ENCODE data around the gene AMN.
"Not testable (repeated sequence)": the region's sequence is repeated elsewhere in the genome, so short reads cannot be mapped to it uniquely, and the experiment has no call there.

Gene AMN

DNA sequence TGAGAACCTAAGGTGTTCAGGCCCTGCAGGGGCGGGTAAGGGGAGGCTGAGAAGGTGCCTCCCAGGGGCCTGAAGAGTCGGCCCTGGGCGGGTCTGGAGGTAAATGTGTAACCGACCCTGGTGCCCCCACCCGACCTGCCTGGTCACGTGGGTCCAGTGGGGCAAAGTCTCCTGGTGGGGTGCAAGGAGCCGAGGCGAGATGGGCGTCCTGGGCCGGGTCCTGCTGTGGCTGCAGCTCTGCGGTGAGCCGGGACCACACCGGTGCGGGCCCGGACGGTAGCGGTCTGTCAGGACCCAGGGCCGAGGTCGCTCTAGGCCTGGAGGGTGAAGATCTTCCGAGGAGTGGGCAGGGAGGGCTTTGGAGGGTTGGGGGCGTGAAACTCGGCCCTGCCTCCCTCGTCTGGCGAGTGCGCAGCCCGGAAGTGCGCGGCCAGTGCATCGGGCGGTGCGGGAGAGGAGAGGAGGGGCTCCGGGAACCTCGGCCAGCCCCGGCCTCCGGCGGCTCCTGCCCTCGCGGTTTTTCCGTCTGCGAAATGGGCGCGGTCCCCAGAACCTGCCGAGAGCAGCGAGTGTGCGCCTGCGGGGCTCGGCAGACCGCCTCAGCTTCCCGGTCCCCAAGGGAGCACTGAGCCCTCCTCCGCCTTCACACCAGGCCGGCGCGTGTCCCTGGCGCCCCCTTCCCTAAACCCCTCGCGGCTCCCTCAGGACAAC lies at the start of gene AMN:
TSS of gene AMN (plus strand) at position 174 of the 711 bp plus-strand sequence. CDS start at position 200, 26 bp downstream.
- no peak within 1 kb of the TSS for H3K9ac ChIP-seq (ENCODE audit: low read length)
- H3K9me3 ChIP-seq (ENCODE audit: control insufficient read depth, low read depth, low read length) = no peaks in the 10 kb centered on the region
- peaks cover 66% of the 10 kb centered on the region for H3K27me3 ChIP-seq (ENCODE audit: control insufficient read depth, insufficient read depth, low read length)
- peak within 1 kb of the TSS; percentile 1 for H3K4me3 ChIP-seq (ENCODE audit: low read length)
- H3K36me3 ChIP-seq (ENCODE audit: control insufficient read depth, low read depth, low read length) = no peaks in the 10 kb centered on the region
- peaks cover 10% of the 10 kb centered on the region for H3K4me1 ChIP-seq (ENCODE audit: control insufficient read depth, low read depth, low read length)
- no peak within 1 kb of the TSS for H3K27ac ChIP-seq (ENCODE audit: low read length)

DNA sequence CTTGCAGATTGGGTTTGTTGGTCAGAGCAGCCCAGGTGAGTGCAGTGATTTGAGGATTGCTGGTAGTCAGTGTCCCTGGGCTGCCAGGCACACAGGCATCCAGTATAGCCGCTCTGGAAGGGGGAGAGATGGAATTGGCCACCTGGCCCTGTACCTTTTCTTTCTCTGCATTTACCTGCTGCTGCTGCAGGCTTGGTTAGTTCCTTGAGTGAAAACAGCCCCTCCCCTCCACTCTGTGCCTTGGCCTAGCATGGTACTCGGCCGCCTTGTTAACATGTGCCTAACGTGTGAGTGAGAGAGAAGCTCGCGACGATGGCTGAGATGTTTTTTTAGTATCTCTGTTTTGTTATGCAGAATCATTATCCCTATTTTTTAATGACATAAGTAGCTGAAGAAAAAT lies 49.3 kb upstream of the AMN start:
- Histone ChIP-seq H3K4me3 (ENCODE audit: low read length) (no peak overlapping the region), H3K9me3 (ENCODE audit: control insufficient read depth, low read depth, low read length) (no peaks in the 10 kb centered on the region), H3K27me3 (ENCODE audit: control insufficient read depth, insufficient read depth, low read length) (no peaks in the 10 kb centered on the region), H3K36me3 (ENCODE audit: control insufficient read depth, low read depth, low read length) (peaks cover 20% of the 10 kb centered on the region), H3K9ac (ENCODE audit: low read length) (no peak overlapping the region), H3K4me1 (ENCODE audit: control insufficient read depth, low read depth, low read length) (no peaks in the 10 kb centered on the region), H3K27ac (ENCODE audit: low read length) (no peak overlapping the region)

DNA sequence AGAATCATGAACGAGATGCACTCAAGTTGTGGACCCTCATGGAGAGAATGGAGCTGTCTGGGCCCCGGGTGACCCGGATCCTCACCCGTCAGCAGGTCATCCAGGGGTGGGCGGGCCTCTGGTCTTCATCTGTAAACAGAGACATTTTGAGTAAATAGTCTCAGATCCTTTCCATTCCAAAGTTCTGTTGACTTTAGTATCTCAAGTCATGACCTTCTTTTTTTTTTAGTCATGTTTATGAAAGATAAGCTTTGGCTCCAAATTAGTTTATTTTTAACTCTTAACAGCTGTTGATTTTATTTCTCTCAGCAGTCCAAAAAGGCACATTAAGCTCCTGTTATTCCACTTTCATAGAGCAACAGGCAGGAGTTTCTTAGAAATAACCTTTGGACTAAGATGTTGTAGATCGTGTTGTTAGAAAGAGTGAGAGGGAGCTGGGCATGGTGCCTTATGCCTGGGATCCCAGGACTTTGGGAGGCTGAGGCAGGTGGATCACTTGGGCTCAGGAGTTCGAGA lies 48.9 kb upstream of the AMN start:
- Histone ChIP-seq H3K4me3 (ENCODE audit: low read length) (no peak overlapping the region), H3K9ac (ENCODE audit: low read length) (no peak overlapping the region), H3K36me3 (ENCODE audit: control insufficient read depth, low read depth, low read length) (peaks cover 20% of the 10 kb centered on the region), H3K27me3 (ENCODE audit: control insufficient read depth, insufficient read depth, low read length) (no peaks in the 10 kb centered on the region), H3K4me1 (ENCODE audit: control insufficient read depth, low read depth, low read length) (no peaks in the 10 kb centered on the region), H3K27ac (ENCODE audit: low read length) (no peak overlapping the region), H3K9me3 (ENCODE audit: control insufficient read depth, low read depth, low read length) (no peaks in the 10 kb centered on the region)

DNA sequence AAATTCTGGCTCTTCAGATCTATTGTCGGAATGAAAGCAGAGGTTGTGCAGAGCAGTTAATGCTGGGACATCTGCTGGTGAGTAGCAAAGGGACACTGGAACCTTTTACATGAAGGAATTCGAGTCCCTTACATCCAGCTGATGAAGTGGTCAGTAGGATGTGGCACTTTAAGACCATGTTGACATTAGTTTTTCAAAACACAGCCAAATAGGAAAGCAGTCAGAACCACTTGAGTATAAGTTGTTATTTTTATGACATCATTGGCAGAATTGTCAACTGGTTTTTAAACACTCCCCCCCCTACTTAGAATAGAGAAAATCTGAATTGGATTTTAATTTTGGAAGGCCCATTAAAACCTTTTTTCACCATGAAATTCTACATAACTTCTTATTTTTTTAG lies 46.8 kb upstream of the AMN start:
- H3K27ac ChIP-seq (ENCODE audit: low read length) = no peak overlapping the region
- H3K9ac ChIP-seq (ENCODE audit: low read length) = no peak overlapping the region
- H3K36me3 ChIP-seq (ENCODE audit: control insufficient read depth, low read depth, low read length) = peaks cover 20% of the 10 kb centered on the region
- H3K27me3 ChIP-seq (ENCODE audit: control insufficient read depth, insufficient read depth, low read length) = no peaks in the 10 kb centered on the region
- H3K4me3 ChIP-seq (ENCODE audit: low read length) = no peak overlapping the region
- H3K9me3 ChIP-seq (ENCODE audit: control insufficient read depth, low read depth, low read length) = no peaks in the 10 kb centered on the region
- no peaks in the 10 kb centered on the region for H3K4me1 ChIP-seq (ENCODE audit: control insufficient read depth, low read depth, low read length)

DNA sequence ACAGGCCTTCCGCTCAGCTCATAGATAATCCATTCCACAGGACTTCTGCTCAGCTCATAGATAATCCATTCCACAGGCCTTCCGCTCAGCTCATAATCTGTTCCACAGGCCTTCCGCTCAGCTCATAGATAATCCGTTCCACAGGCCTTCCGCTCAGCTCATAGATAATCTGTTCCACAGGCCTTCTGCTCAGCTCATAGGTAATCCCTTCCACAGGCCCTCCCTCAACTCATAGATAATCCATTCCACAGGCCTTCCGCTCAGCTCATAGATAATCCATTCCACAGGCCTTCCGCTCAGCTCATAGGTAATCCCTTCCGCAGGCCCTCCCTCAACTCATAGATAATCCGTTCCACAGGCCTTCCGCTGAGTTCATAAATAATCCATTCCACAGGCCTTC lies 45.0 kb upstream of the AMN start:
- H3K9ac ChIP-seq (ENCODE audit: low read length); H3K4me1 ChIP-seq (ENCODE audit: control insufficient read depth, low read depth, low read length); H3K27me3 ChIP-seq (ENCODE audit: control insufficient read depth, insufficient read depth, low read length); H3K4me3 ChIP-seq (ENCODE audit: low read length); H3K9me3 ChIP-seq (ENCODE audit: control insufficient read depth, low read depth, low read length); H3K27ac ChIP-seq (ENCODE audit: low read length): not testable (repeated sequence)
- peaks cover 20% of the 10 kb centered on the region for H3K36me3 ChIP-seq (ENCODE audit: control insufficient read depth, low read depth, low read length)

DNA sequence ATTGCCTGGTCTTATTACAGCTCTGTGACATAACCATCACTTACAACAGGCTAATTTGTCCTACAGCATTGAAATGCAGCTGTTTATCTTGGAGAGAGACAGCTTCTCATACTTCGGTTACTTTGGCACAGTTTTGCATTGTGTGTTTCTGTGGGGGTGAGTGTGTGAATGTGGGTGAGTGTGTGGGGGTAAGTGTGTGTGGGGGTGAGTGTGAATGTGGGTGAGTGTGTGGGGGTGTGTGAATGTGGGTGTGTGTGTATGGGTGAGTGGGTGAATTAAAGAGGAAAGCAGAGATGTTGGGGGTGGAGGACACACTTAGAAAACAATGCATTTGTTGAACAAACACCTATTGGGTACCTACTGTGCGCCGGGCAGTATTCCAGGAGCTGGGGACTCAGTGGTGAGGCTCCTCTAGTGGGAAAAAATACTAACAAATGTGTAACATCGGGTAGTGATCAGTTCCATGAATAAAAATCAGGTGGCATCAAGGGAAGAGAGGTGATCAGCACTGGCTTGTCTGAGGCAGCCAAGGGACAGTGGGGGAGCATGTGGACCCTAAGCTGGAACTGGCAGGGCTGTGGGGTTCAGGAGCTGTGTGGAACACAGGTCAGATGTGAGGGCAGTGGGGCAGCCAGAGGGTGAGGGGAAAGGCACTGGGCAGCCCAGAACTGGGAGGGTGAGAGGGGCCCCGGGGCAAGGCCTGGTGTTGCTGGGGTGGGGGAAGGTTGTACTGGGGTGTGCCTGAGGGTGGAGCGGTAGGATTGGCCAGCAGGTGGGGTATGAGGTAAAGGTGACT lies 44.1 kb upstream of the AMN start:
- Histone ChIP-seq H3K4me3 (ENCODE audit: low read length) (no peak overlapping the region), H3K27ac (ENCODE audit: low read length) (no peak overlapping the region), H3K36me3 (ENCODE audit: control insufficient read depth, low read depth, low read length) (peaks cover 20% of the 10 kb centered on the region), H3K9me3 (ENCODE audit: control insufficient read depth, low read depth, low read length) (no peaks in the 10 kb centered on the region), H3K4me1 (ENCODE audit: control insufficient read depth, low read depth, low read length) (no peaks in the 10 kb centered on the region), H3K9ac (ENCODE audit: low read length) (no peak overlapping the region), H3K27me3 (ENCODE audit: control insufficient read depth, insufficient read depth, low read length) (no peaks in the 10 kb centered on the region)

DNA sequence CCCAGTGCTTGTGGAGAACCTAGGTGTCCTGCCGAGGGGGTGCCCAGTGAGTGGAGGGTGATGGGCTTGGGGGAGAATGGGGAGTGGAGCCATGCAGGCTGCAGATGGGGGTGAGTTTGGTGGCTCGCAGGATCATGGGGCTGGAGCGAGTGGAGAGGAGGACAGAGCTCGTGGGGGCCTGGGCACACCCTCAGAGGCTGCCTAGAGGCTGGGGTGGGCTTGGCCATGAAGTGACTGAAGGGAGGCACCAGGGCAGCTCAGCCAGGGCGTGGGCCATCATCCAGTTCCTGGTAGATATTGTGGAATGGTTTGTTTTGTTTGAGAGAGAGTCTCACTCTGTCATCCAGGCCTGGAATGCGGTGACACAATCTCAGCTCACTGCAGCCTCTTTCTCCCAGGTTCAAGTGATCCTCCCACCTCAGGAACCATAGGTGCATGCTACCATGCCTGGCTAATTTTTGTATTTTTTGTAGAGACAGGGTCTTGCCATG lies 43.4 kb upstream of the AMN start:
- peaks cover 20% of the 10 kb centered on the region for H3K36me3 ChIP-seq (ENCODE audit: control insufficient read depth, low read depth, low read length)
- no peaks in the 10 kb centered on the region for H3K27me3 ChIP-seq (ENCODE audit: control insufficient read depth, insufficient read depth, low read length)
- no peaks in the 10 kb centered on the region for H3K9me3 ChIP-seq (ENCODE audit: control insufficient read depth, low read depth, low read length)
- H3K4me3 ChIP-seq (ENCODE audit: low read length) = no peak overlapping the region
- no peaks in the 10 kb centered on the region for H3K4me1 ChIP-seq (ENCODE audit: control insufficient read depth, low read depth, low read length)
- H3K9ac ChIP-seq (ENCODE audit: low read length) = no peak overlapping the region
- no peak overlapping the region for H3K27ac ChIP-seq (ENCODE audit: low read length)

DNA sequence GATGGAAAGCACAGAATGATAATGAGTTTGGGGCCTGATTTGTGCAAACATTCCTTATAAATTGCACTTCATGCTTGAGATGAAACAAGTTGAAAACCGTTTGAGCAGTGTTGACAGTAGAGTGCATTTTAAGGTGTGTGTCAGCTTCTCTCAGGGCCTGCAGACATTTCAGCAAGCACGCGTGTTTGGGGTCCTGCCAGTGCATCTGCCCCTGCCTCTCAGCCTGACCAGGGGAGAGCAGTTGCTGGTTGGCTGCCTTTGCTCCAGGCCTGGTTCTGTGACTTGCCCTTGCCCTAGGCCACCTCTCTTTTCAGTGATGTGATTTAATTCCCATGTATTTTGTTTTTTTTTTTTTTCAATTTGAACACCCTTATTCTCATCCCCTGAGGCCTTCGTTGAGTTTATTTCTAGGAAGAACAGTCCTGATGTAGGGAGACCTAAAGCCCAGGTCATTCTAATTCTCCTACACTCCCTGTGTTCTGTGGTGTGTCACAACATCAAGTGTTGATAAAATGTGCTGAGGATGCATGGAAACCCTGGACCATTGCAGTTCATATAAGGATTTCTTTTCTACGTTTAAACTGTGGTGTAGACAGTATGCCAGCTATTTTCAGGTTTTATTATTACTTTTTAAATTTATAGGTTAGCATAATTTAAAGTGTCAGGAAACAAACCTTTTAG lies 40.1 kb upstream of the AMN start:
- Histone ChIP-seq H3K4me1 (ENCODE audit: control insufficient read depth, low read depth, low read length) (no peaks in the 10 kb centered on the region), H3K27ac (ENCODE audit: low read length) (no peak overlapping the region), H3K36me3 (ENCODE audit: control insufficient read depth, low read depth, low read length) (peaks cover 3% of the 10 kb centered on the region), H3K9me3 (ENCODE audit: control insufficient read depth, low read depth, low read length) (no peaks in the 10 kb centered on the region), H3K27me3 (ENCODE audit: control insufficient read depth, insufficient read depth, low read length) (no peaks in the 10 kb centered on the region), H3K4me3 (ENCODE audit: low read length) (no peak overlapping the region), H3K9ac (ENCODE audit: low read length) (no peak overlapping the region)

DNA sequence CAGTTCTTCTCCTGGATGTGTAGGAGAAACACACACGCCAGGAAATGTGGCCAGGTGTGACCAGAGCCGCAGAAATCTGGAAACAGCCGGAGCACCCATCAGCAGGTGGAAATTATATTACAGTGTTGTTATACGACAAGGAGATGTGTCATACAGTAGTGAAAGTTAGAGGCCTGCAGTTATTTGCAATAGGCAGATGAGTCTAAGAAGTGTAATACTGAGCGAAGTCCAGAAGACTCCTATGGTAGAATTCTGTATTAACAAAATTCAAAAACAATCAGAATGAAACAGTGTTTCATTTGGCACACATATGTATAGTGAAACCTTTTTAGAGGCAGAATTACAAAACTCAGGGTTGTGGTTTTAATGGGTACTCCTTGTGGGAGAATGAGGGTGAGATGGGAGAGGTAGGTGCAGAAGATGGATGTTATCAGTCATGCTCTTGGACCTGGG lies 39.3 kb upstream of the AMN start:
- H3K36me3 ChIP-seq (ENCODE audit: control insufficient read depth, low read depth, low read length) = no peaks in the 10 kb centered on the region
- H3K27ac ChIP-seq (ENCODE audit: low read length) = no peak overlapping the region
- H3K4me3 ChIP-seq (ENCODE audit: low read length) = no peak overlapping the region
- H3K9me3 ChIP-seq (ENCODE audit: control insufficient read depth, low read depth, low read length) = no peaks in the 10 kb centered on the region
- no peaks in the 10 kb centered on the region for H3K4me1 ChIP-seq (ENCODE audit: control insufficient read depth, low read depth, low read length)
- H3K27me3 ChIP-seq (ENCODE audit: control insufficient read depth, insufficient read depth, low read length) = no peaks in the 10 kb centered on the region
- no peak overlapping the region for H3K9ac ChIP-seq (ENCODE audit: low read length)

DNA sequence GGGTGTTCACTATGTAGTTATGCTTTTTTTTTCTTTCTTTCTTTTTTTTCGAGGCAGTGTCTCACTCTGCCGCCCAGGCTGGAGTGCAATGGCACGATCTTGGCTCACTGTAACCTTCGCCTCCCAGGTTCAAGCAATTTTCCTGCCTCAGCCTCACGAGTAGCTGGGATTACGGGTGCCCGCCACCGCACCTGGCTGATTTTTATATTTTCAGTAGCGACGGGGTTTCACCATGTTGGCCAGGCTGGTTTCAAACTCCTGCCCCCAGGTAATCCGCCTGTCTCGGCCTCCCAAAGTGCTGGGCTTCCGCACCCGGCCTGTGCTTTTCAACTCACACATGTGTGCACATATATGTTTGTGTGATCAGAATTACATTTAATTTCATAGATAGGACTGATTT lies 38.9 kb upstream of the AMN start:
- Histone ChIP-seq H3K36me3 (ENCODE audit: control insufficient read depth, low read depth, low read length) (no peaks in the 10 kb centered on the region), H3K27ac (ENCODE audit: low read length) (no peak overlapping the region), H3K9ac (ENCODE audit: low read length) (no peak overlapping the region), H3K27me3 (ENCODE audit: control insufficient read depth, insufficient read depth, low read length) (no peaks in the 10 kb centered on the region), H3K4me3 (ENCODE audit: low read length) (no peak overlapping the region), H3K9me3 (ENCODE audit: control insufficient read depth, low read depth, low read length) (no peaks in the 10 kb centered on the region), H3K4me1 (ENCODE audit: control insufficient read depth, low read depth, low read length) (no peaks in the 10 kb centered on the region)

DNA sequence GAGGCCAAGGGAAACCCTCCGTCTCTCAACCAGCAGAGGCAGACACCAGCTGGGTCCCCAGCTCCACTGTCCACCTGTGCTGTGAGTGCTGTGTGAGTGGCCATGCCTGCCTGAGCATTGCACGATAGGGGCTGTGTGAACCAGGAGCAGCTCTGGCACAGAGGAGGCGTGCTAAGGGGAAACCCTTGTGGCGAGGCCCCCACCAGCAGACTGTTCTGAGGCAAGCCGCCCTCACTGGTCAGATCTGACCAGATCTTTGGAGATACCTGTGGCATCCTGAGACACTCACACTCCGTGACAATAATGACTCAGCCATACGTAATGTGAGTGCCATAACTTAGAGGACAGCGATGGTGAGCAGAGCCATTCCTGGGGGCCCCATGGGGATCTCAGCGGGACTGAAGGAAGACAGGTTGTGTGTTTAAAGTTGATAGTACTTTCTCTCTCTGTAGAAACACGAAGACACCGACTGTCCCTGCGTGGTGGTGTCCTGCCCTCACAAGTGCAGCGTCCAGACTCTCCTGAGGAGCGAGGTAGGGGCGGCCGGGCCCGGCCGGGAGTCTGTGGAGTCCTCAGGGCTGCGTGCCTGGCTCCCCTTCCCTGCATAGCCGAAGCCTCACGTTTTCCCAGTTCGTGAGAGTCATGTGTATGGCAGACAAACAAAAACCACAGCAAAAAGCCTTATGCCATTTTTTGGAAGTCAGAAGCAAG lies 36.6 kb upstream of the AMN start:
- H3K4me1 ChIP-seq (ENCODE audit: control insufficient read depth, low read depth, low read length) = no peaks in the 10 kb centered on the region
- H3K9me3 ChIP-seq (ENCODE audit: control insufficient read depth, low read depth, low read length) = no peaks in the 10 kb centered on the region
- H3K36me3 ChIP-seq (ENCODE audit: control insufficient read depth, low read depth, low read length) = no peaks in the 10 kb centered on the region
- no peak overlapping the region for H3K27ac ChIP-seq (ENCODE audit: low read length)
- H3K9ac ChIP-seq (ENCODE audit: low read length) = no peak overlapping the region
- H3K27me3 ChIP-seq (ENCODE audit: control insufficient read depth, insufficient read depth, low read length) = no peaks in the 10 kb centered on the region
- H3K4me3 ChIP-seq (ENCODE audit: low read length) = no peak overlapping the region
